Mucosa of descending colon (tissue), 3 donors: ENCODE results near the gene GPR158. TPM values are rescaled to one million over a fixed set of nuclear protein-coding genes. Genes with fewer than 3 reads are reported as not detected.

Experiments
- ATAC-seq: fragments of 200-7000 bp; cut with Tn5 transposase; one replicate; pipeline ENCODE4 v1.9.1; 2020; ENCODE audit warnings: mild to moderate bottlenecking, moderate library complexity
- DNase-seq, 3 donors: peaks; one replicate each; pipeline ENCODE4 v3.0.0-alpha.2; 2020
- H3K36me3 ChIP-seq: fragments of 200-600 bp; one replicate; pipeline ENCODE4 v1.8.0; 2021; ENCODE audit warnings: low read depth, mild to moderate bottlenecking
- H3K4me1 ChIP-seq: fragments of 200-600 bp; one replicate; pipeline ENCODE4 v1.8.0; 2021; ENCODE audit warnings: low read depth, mild to moderate bottlenecking
- H3K4me3 ChIP-seq: fragments of 200-600 bp; one replicate; pipeline ENCODE4 v1.8.0; 2021; ENCODE audit warnings: mild to moderate bottlenecking
- H3K9me3 ChIP-seq: fragments of 200-600 bp; one replicate; pipeline ENCODE4 v1.8.0; 2021; ENCODE audit warnings: mild to moderate bottlenecking
- CTCF ChIP-seq: fragments of 200-600 bp; IDR thresholded peaks from one replicate; pipeline ENCODE4 v1.8.0; 2022; ENCODE audit warnings: antibody characterized with exemption, mild to moderate bottlenecking
- intact Hi-C, 2 donors: fragments of 100-400 bp; cut with DNase I in 1 of 2; cut with micrococcal nuclease in 1 of 2; formaldehyde crosslinking; loops; one replicate each; pipeline versions ENCODE4 v1.11.0 to v1.11.1; 2022; cut with DNase I, micrococcal nuclease
- total RNA-seq, 3 donors: library from RNA; stranded (reverse); fragmentation: NEBNext Ultra II Directional in 2 of 3; extraction: Animal tissue kit (Norgen Biotek cat#: 25700) in 2 of 3; gene quantifications; one replicate each; pipeline versions ENCODE4 v1.2.1 to v1.2.4, GENCODE V29; 2021 to 2023
- donor health status: DM: no; HTN: no; CAD: no; lungs with moderate emphysema.
- donor health status: DM: no; HTN: no; CAD: no.
- donor health status: DM: no; HTN: yes; CAD: no.

The GPR158 gene
- total RNA-seq, 3 donors from 2014 or later: 0.20 to 0.51 (median 0.24) TPM

- Histone ChIP-seq H3K4me1 (no peaks in the 10 kb centered on the region), H3K4me3 (no peak overlapping the region), H3K36me3 (no peaks in the 10 kb centered on the region), H3K9me3 (no peaks in the 10 kb centered on the region)
- intact Hi-C loops: no loop called here
- DNase-seq (no peak), ATAC-seq (no peak)
- no peak for TF ChIP-seq CTCF
These were observed 269.5 kb downstream of the GPR158 start for GRCh38 chr10:25444266-25444665.

DNA sequence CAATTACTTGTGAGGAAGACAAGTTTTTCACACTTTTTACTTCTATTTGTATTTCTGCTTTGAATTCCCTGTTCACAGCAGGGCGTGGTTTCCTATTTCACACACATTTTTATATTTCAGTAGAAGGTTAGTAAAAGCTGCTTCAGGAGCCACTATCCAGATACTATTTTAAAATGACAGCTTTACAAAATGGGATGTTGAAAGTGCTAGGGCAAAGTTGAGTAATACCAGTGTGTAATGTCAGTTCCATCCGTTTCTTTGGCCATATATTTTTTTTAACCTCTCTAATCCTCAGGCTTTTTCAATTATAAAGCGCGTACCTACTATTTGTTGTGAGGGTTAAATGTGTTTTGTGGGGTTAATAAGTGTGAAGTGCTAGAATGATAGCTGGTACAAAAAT, 276.6 kb downstream of the GPR158 start:
- Histone ChIP-seq H3K4me1 (no peaks in the 10 kb centered on the region), H3K36me3 (no peaks in the 10 kb centered on the region), H3K9me3 (peaks cover 11% of the 10 kb centered on the region), H3K4me3 (no peak overlapping the region)
- no peak for ATAC-seq
- intact Hi-C loops: no loop called here
- TF ChIP-seq CTCF: no peak
- no peak for DNase-seq

- DNase-seq (no peak), ATAC-seq (no peak)
- no peak overlapping the region for H3K4me3 ChIP-seq
- no peaks in the 10 kb centered on the region for H3K36me3 ChIP-seq
- intact Hi-C loops: no loop called here
- no peaks in the 10 kb centered on the region for H3K4me1 ChIP-seq
- TF ChIP-seq CTCF: no peak
- peaks cover 11% of the 10 kb centered on the region for H3K9me3 ChIP-seq
These were observed 278.8 kb downstream of the GPR158 start for GRCh38 chr10:25453619-25454018.

DNA sequence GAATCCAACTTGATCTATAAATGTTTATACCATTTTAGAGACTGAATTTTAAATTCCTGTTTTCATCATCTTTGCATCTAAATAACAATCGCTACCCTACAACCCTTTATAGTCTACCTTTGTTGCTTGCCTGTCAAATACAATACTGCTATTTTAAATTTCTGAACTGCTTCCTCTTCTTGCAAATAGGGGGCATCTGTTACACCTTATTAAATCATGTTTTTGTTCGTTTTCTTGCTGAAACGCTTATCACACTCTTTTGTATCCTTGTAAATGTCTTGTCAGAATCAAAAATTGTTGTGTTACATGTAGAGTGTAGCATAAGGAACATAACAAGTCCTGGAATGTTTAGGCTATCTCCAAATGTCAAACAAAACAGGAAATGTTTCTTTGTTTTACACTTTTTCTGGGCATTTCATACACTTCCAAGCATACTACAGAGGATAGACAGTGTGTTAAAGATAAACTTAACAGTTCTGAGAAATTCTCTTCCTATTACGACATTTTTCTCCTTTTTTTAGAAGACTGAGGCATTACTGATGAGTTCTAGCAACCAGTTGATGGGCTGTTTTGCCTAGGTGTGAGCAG, 281.3 kb downstream of the GPR158 start:
- ATAC-seq (no peak), DNase-seq (no peak)
- Histone ChIP-seq H3K9me3 (peaks cover 11% of the 10 kb centered on the region), H3K4me1 (no peaks in the 10 kb centered on the region), H3K36me3 (no peaks in the 10 kb centered on the region), H3K4me3 (no peak overlapping the region)
- intact Hi-C loops: no loop called here
- no peak for TF ChIP-seq CTCF

DNA sequence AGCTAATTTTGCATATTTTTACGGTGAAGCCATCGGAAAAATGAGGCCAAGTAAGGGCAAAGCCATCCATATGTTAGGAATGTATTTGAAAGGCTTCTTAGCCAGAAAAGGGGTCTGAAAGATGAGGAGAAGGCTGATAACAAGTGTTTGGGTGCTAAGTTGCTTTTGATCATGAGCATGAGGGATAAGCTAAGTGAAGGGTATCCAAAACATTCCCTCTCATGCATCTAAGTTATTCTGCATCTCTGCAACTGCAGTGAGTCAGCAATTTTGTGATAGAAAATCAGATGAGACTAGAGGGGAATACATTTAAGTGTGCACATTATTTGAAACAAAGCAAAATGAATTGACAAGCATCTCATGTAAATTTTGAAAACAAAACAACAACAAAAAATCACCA, 282.8 kb downstream of the GPR158 start:
- DNase-seq (no peak), ATAC-seq (no peak)
- no peak overlapping the region for H3K4me3 ChIP-seq
- H3K9me3 ChIP-seq: peaks cover 10% of the 10 kb centered on the region
- no peaks in the 10 kb centered on the region for H3K4me1 ChIP-seq
- no peaks in the 10 kb centered on the region for H3K36me3 ChIP-seq
- intact Hi-C loops: no loop called here
- no peak for TF ChIP-seq CTCF
